CD4-positive, CD25-positive, alpha-beta regulatory T cell (primary cell): Measurements from ENCODE around the gene FUCA2. TPM values are rescaled to one million over a fixed set of nuclear protein-coding genes. Genes with fewer than 3 reads are reported as not detected.

Experiments
- ATAC-seq, 2 donors: fragments of 150-1000 bp; cut with Tn5 transposase; one replicate each; pipeline ENCODE4 v1.10.0; 2021; ENCODE audit warnings: low read depth in 2 of 2, moderate number of reproducible peaks in 2 of 2, moderate library complexity in 1 of 2
- DNase-seq, 3 donors: peaks; one replicate each; pipeline versions ENCODE4 v3.0.0 to v3.0.0-alpha.2; 2012 to 2022; ENCODE audit warnings: mixed read lengths in 1 of 3
- H3K27ac ChIP-seq: one replicate; pipeline ENCODE4 v1.7.0; 2013; ENCODE audit warnings: mild to moderate bottlenecking, low read length; ENCODE audit not compliant: insufficient read depth, poor library complexity, severe bottlenecking
- H3K27me3 ChIP-seq: one replicate; pipeline ENCODE4 v1.7.0; 2013; ENCODE audit warnings: low read length; ENCODE audit not compliant: control insufficient read depth, insufficient read depth
- H3K36me3 ChIP-seq: one replicate; pipeline ENCODE4 v1.7.0; 2013; ENCODE audit warnings: mild to moderate bottlenecking, low read length, moderate library complexity; ENCODE audit not compliant: control insufficient read depth, insufficient read depth
- H3K4me1 ChIP-seq: 2 replicates; pipeline ENCODE4 v1.7.0; 2013; ENCODE audit warnings: mild to moderate bottlenecking, low read length; ENCODE audit not compliant: insufficient read depth, control insufficient read depth, poor library complexity, severe bottlenecking
- H3K4me3 ChIP-seq: one replicate; pipeline ENCODE4 v1.7.0; 2013; ENCODE audit warnings: low read depth, mild to moderate bottlenecking, low read length, moderate library complexity
- H3K9me3 ChIP-seq, 2 experiments: 1 replicate in 1 of 2; 2 replicates in 1 of 2; pipeline ENCODE4 v1.7.0; 2013; ENCODE audit warnings: low read length in 2 of 2, mild to moderate bottlenecking in 1 of 2, moderate library complexity in 1 of 2; ENCODE audit not compliant: control insufficient read depth in 2 of 2
- H3K27ac Mint-ChIP-seq, 3 donors: one replicate each; pipeline ENCODE4 v1.8.0; 2020 to 2022; ENCODE audit warnings: mild to moderate bottlenecking in 3 of 3, mixed read lengths in 3 of 3, moderate library complexity in 2 of 3
- H3K27me3 Mint-ChIP-seq: one replicate; pipeline ENCODE4 v1.8.0; 2022; ENCODE audit warnings: mild to moderate bottlenecking, mixed read lengths
- H3K36me3 Mint-ChIP-seq: one replicate; pipeline ENCODE4 v1.8.0; 2020; ENCODE audit warnings: mixed read lengths
- H3K4me1 Mint-ChIP-seq, 4 donors: one replicate each; pipeline ENCODE4 v1.8.0; 2020 to 2022; ENCODE audit warnings: mixed read lengths in 4 of 4, mild to moderate bottlenecking in 1 of 4
- H3K4me3 Mint-ChIP-seq, 4 donors: one replicate each; pipeline ENCODE4 v1.8.0; 2020 to 2022; ENCODE audit warnings: mild to moderate bottlenecking in 4 of 4, mixed read lengths in 4 of 4, moderate library complexity in 3 of 4
- H3K9me3 Mint-ChIP-seq, 7 donors: one replicate each; pipeline ENCODE4 v1.8.0; 2020 to 2022; ENCODE audit warnings: mixed read lengths in 7 of 7, mild to moderate bottlenecking in 3 of 7, moderate library complexity in 2 of 7
- polyA plus RNA-seq, 4 donors: library from polyadenylated mRNA; unstranded; fragments of 300-500 nt; fragmentation: Illumina TruSeq; gene quantifications; one replicate each; pipeline ENCODE4 v1.2.3, GENCODE V29; 2021
- total RNA-seq: library from RNA; stranded (reverse); gene quantifications from one replicate; pipeline ENCODE4 v1.2.3, GENCODE V29; 2022

The FUCA2 gene
- total and polyA plus RNA-seq, 5 donors from 2014 or later = 6.1 to 23.6 (median 21.2) TPM

DNA sequence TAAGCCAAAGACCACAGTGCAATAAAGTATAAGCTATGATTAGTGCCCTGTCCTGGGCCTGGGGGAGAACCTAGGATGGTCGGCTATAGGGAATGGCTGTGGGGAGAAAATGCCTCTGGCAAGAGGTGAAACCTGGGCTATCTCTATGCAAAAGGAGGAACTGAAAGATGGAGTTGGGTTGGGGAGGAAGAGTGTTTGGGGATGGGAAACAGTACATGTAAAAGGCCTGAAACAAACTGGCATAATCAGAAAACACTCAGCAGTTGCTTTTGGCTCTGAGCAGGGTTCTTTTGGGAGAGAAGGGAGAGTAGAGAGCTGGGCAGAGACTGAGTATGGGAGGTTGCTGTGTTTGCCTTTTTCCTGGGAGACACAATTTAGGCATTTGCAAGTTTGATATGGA lies 31.9 kb upstream of the FUCA2 start:
- no peak for ATAC-seq
- Mint-ChIP-seq H3K4me1 (peaks cover 48 to 97% (median 82%) of the 10 kb centered on the region in 4 donors), H3K36me3 (no peaks in the 10 kb centered on the region), H3K9me3 (no peaks in the 10 kb centered on the region), H3K4me3 (peak overlapping the region; percentile 50 to 75 (median 62)), H3K27ac (peak overlapping the region; percentile 68 to 99 (median 93)), H3K27me3 (no peaks in the 10 kb centered on the region)
- no peaks in the 10 kb centered on the region for H3K27me3 ChIP-seq
- H3K36me3 ChIP-seq = no peaks in the 10 kb centered on the region
- H3K4me1 ChIP-seq = peaks cover 98% of the 10 kb centered on the region
- DNase-seq = no peak
- no peaks in the 10 kb centered on the region for H3K9me3 ChIP-seq
- peak overlapping the region; percentile 82 for H3K27ac ChIP-seq
- peak overlapping the region; percentile 46 for H3K4me3 ChIP-seq

DNA sequence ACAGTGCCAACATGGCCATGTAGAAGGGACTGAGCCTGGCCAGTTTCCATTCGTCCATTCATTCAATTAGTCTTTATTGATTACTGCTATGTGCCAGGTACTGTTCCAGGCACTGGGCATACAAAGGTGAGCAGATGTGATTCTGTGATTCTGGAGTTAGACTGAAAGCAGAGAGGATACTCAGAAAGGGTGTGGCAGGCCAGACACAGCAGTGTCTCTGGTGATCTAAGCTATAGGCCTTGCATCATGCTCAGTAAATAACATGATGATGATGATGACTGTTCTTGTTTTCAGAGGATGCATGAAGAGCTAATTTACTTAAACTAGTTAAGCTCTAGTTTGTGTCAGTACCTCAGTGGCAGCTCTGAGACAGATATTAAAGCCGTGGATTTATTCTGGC lies 31.4 kb upstream of the FUCA2 start:
- Histone ChIP-seq H3K27me3 (no peaks in the 10 kb centered on the region), H3K36me3 (no peaks in the 10 kb centered on the region), H3K27ac (peak overlapping the region; percentile 82), H3K9me3 (no peaks in the 10 kb centered on the region), H3K4me3 (peak overlapping the region; percentile 91), H3K4me1 (peaks cover 98% of the 10 kb centered on the region)
- H3K9me3 Mint-ChIP-seq = no peaks in the 10 kb centered on the region
- H3K36me3 Mint-ChIP-seq = no peaks in the 10 kb centered on the region
- H3K4me1 Mint-ChIP-seq = peaks cover 47 to 97% (median 78%) of the 10 kb centered on the region in 4 donors
- H3K27me3 Mint-ChIP-seq = no peaks in the 10 kb centered on the region
- peak overlapping the region; percentile 34 to 75 (median 62) for H3K4me3 Mint-ChIP-seq
- H3K27ac Mint-ChIP-seq = peak overlapping the region; percentile 68 to 99 (median 93)
- peak in 2 of 3 donors; percentile 18 to 88 for DNase-seq
- ATAC-seq = peak; percentile 75 to 76

DNA sequence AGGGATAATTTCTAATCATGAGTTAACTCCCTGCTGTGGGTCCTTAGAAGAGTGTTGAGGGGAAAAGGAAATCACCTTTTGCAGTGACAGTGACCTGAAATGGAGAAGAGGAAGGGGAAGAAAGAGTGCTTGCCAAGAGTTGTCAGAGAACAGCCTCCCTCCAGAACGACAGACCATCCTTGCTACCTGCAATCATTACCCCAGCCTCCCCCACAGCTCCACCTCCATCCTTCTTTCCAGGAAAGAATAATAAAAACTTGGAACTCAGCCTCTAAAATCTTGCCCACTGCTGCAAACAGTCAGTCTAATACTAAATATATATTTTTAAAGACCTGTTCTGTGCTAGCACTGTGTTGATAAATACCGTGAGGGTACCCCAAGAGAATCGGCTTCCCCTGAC lies 28.7 kb upstream of the FUCA2 start:
- H3K27ac ChIP-seq = peak overlapping the region; percentile 82
- H3K4me3 Mint-ChIP-seq = peak overlapping the region; percentile 79 to 95 (median 90)
- no peak for ATAC-seq
- no peaks in the 10 kb centered on the region for H3K27me3 ChIP-seq
- peaks cover 85% of the 10 kb centered on the region for H3K4me1 ChIP-seq
- no peaks in the 10 kb centered on the region for H3K27me3 Mint-ChIP-seq
- H3K9me3 ChIP-seq = no peaks in the 10 kb centered on the region
- H3K36me3 Mint-ChIP-seq = no peaks in the 10 kb centered on the region
- H3K4me1 Mint-ChIP-seq = peaks cover 31 to 85% (median 65%) of the 10 kb centered on the region in 4 donors
- H3K9me3 Mint-ChIP-seq = peaks cover 0 to 1% (median 0%) of the 10 kb centered on the region in 7 donors
- no peaks in the 10 kb centered on the region for H3K36me3 ChIP-seq
- peak overlapping the region; percentile 92 to 98 (median 92) for H3K27ac Mint-ChIP-seq
- no peak for DNase-seq
- peak overlapping the region; percentile 91 for H3K4me3 ChIP-seq

DNA sequence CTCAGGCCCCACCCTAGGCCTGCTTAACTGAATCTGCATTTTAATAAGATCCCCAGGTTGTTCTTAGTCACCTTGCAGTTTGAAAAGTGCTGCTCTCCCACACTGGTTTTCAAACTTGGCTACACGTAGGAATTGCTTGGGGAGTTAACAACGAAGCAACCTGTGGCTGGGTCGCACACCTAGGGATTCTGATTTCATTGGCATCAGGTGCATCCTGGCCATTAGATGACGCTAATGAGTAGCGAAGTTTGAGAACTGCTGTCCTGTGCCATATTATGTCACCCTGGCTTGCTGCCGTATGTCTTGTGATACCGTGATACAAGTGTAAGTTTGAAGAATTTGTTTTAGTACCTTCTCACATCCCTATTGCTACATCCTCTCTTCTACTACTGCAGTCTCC lies 28.2 kb upstream of the FUCA2 start:
- H3K9me3 ChIP-seq = no peaks in the 10 kb centered on the region
- Mint-ChIP-seq H3K36me3 (no peaks in the 10 kb centered on the region), H3K4me3 (peak overlapping the region; percentile 79 to 95 (median 90)), H3K27me3 (no peaks in the 10 kb centered on the region), H3K4me1 (peaks cover 28 to 80% (median 64%) of the 10 kb centered on the region in 4 donors), H3K27ac (peak overlapping the region; percentile 92 to 98 (median 92)), H3K9me3 (peaks cover 0 to 1% (median 0%) of the 10 kb centered on the region in 7 donors)
- peaks cover 81% of the 10 kb centered on the region for H3K4me1 ChIP-seq
- peak overlapping the region; percentile 82 for H3K27ac ChIP-seq
- no peaks in the 10 kb centered on the region for H3K27me3 ChIP-seq
- peak in 1 of 3 donors; percentile 24 for DNase-seq
- no peaks in the 10 kb centered on the region for H3K36me3 ChIP-seq
- peak overlapping the region; percentile 91 for H3K4me3 ChIP-seq
- ATAC-seq = no peak

DNA sequence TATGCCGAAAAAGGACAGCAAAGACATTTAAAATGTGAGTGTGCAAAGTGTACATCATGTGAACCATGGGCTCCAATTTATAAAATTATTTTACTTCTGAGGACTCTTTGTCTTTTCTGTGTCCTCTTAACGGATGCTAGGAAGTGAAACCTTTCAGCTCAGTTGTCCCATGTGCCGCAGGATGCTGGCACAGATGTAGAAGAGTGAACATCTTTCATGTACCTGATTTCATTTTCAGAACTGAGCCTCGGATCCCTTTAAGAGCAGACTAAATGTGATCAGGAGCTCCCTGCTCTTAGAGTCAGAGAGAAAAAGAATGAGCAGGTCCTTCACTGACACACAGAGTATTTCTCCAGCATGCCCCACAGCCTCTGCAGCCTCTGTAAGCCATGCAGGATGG lies 27.6 kb upstream of the FUCA2 start:
- Mint-ChIP-seq H3K27ac (peak overlapping the region; percentile 92 to 98 (median 92)), H3K9me3 (peaks cover 0 to 1% (median 0%) of the 10 kb centered on the region in 7 donors), H3K4me3 (peak overlapping the region; percentile 79 to 95 (median 90)), H3K36me3 (no peaks in the 10 kb centered on the region), H3K27me3 (no peaks in the 10 kb centered on the region), H3K4me1 (peaks cover 24 to 74% (median 59%) of the 10 kb centered on the region in 4 donors)
- Histone ChIP-seq H3K4me1 (peaks cover 74% of the 10 kb centered on the region), H3K9me3 (no peaks in the 10 kb centered on the region), H3K27ac (peak overlapping the region; percentile 82), H3K4me3 (peak overlapping the region; percentile 91), H3K36me3 (no peaks in the 10 kb centered on the region), H3K27me3 (no peaks in the 10 kb centered on the region)
- DNase-seq = peak in 2 of 3 donors; percentile 18 to 60
- no peak for ATAC-seq

DNA sequence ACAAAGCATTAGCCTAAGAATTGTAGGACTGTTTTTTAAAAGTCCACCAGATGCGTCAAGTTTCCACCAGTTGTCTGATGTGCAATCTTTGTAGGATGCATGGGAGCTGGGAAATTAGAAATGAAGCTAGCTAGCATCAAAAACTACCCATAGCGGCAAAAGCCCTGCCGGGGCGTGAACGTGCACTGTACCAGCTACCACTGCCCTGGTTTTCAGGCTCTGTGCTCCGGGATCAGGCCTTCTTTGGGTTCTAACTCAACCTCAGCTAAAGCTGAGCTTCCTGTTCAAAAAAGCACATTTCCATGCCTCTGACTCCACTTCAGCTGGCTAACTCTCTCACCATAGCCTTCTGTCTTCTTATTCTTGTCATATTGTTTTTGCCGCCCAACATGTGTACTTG lies 26.9 kb upstream of the FUCA2 start:
- Histone ChIP-seq H3K27me3 (no peaks in the 10 kb centered on the region), H3K4me1 (peaks cover 67% of the 10 kb centered on the region), H3K9me3 (no peaks in the 10 kb centered on the region), H3K36me3 (no peaks in the 10 kb centered on the region), H3K4me3 (peak overlapping the region; percentile 91), H3K27ac (peak overlapping the region; percentile 82)
- no peak for ATAC-seq
- Mint-ChIP-seq H3K4me1 (peaks cover 24 to 67% (median 53%) of the 10 kb centered on the region in 4 donors), H3K27me3 (no peaks in the 10 kb centered on the region), H3K9me3 (peaks cover 0 to 1% (median 0%) of the 10 kb centered on the region in 7 donors), H3K4me3 (peak overlapping the region; percentile 79 to 95 (median 90)), H3K27ac (peak overlapping the region; percentile 92 to 98 (median 92)), H3K36me3 (no peaks in the 10 kb centered on the region)
- DNase-seq = no peak

DNA sequence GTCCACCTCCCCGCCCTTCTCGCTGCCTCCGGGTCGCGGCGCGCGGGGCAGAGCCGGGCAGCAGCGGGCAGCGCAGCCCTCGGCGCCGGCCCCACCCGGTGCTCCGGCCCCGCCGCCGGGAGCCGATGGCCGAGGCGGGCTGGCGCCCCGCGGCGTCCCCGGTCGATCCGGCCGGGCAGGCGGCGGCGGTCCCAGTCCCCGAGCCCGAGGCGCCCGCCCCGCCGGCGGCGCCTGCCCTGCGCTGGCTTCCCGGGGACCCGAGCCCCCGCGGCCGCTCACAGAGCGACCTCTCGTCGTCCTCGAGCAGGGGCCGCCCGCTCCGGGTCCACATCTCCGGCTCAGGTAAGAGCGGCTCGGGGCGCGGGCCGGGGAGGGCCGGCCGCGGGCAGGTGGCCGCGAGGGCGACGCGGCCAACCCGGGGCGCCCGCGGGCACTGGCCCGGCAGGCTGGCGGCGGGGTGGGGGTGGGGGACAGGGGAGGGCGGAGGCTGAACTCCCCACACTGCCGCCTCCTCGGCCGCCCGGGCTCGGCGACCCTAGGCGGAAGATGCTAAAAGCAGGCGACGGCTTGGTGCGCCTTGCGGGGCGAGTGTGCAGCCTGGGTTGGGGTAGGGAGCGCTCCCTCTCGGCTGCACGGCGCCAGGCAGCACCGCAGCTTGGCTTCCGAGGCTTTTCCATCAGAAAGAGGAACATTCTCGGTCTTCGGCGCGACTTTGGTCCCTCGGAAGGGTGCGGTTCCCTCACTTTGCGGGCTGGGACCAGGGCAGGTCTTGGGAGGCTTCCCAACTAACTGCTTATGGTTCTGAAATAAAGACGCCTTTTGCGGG lies 25.6 kb upstream of the FUCA2 start:
- H3K27me3 ChIP-seq = no peaks in the 10 kb centered on the region
- Mint-ChIP-seq H3K27ac (peak overlapping the region; percentile 92 to 98 (median 92)), H3K4me1 (peaks cover 12 to 54% (median 41%) of the 10 kb centered on the region in 4 donors), H3K36me3 (no peaks in the 10 kb centered on the region), H3K27me3 (no peaks in the 10 kb centered on the region), H3K9me3 (peaks cover 0 to 1% (median 0%) of the 10 kb centered on the region in 7 donors), H3K4me3 (peak overlapping the region; percentile 79 to 95 (median 92))
- H3K4me3 ChIP-seq = peak overlapping the region; percentile 91
- H3K27ac ChIP-seq = peak overlapping the region; percentile 82
- no peaks in the 10 kb centered on the region for H3K9me3 ChIP-seq
- ATAC-seq = peak; percentile 60 to 67
- peaks cover 54% of the 10 kb centered on the region for H3K4me1 ChIP-seq
- DNase-seq = peak; percentile 41 to 79 (median 50)
- H3K36me3 ChIP-seq = no peaks in the 10 kb centered on the region
